Tibial nerve (tissue), 4 donors: ENCODE results near the gene NTM. TPM values are rescaled to one million over a fixed set of nuclear protein-coding genes. Genes with fewer than 3 reads are reported as not detected.
A peak's percentile ranks its signal among the peaks of the same experiment; 100 is the strongest.

Experiments
- DNase-seq, 2 donors: peaks; one replicate each; pipeline ENCODE4 v3.0.0-alpha.2; 2019; ENCODE audit warnings: low spot score in 2 of 2
- H3K27ac ChIP-seq, 4 donors: fragments of 200-600 bp; sonication (generic) in 3 of 4; one replicate each; pipeline ENCODE4 v1.5.1; 2017 to 2019; ENCODE audit warnings: mild to moderate bottlenecking in 1 of 4
- H3K27me3 ChIP-seq, 2 donors: fragments of 200-600 bp; sonication (generic) in 1 of 2; one replicate each; pipeline versions ENCODE4 v1.5.1 to v1.6.0; 2017 to 2019
- H3K36me3 ChIP-seq, 3 donors: fragments of 200-600 bp; sonication (generic); one replicate each; pipeline ENCODE4 v1.5.1; 2018 to 2019
- H3K4me1 ChIP-seq, 4 donors: fragments of 200-600 bp; sonication (generic) in 3 of 4; one replicate each; pipeline ENCODE4 v1.5.1; 2017 to 2019
- H3K4me3 ChIP-seq, 4 donors: fragments of 200-600 bp; sonication (generic) in 3 of 4; one replicate each; pipeline ENCODE4 v1.5.1; 2017 to 2019; ENCODE audit warnings: mild to moderate bottlenecking in 1 of 4, moderate library complexity in 1 of 4
- H3K9me3 ChIP-seq, 4 donors: fragments of 200-600 bp; sonication (generic) in 3 of 4; one replicate each; pipeline ENCODE4 v1.5.1; 2017 to 2019
- CTCF ChIP-seq, 5 experiments: fragments of 200-600 bp in 3 of 5; fragments of 450-650 bp in 2 of 5; sonication (generic) in 3 of 5; IDR thresholded peaks; one replicate each; pipeline ENCODE4 v1.5.1; 2016 to 2019; ENCODE audit warnings: antibody characterized with exemption in 5 of 5, mild to moderate bottlenecking in 3 of 5, moderate library complexity in 2 of 5
- EP300 ChIP-seq, 2 donors: sonication (generic); formaldehyde crosslinking; IDR thresholded peaks; one replicate each; pipeline ENCODE4 v1.6.1; 2017; ENCODE audit warnings: antibody characterized with exemption in 2 of 2, mild to moderate bottlenecking in 1 of 2
- POLR2A ChIP-seq, 2 donors: fragments of 450-650 bp; IDR thresholded peaks; one replicate each; pipeline ENCODE4 v1.6.1; 2017; ENCODE audit warnings: antibody characterized with exemption in 2 of 2, mild to moderate bottlenecking in 2 of 2, moderate library complexity in 2 of 2
- WGBS, 2 donors: methylation state at CpG; one replicate each; pipeline ENCODE4 v1.1.5; 2018; 5-methylcytosine and 5-hydroxymethylcytosine counted together
- total RNA-seq, 4 donors: library from RNA; depleted of rRNA; stranded (reverse); fragments of >200 nt; gene quantifications; one replicate each; pipeline ENCODE4 v1.1.0, GENCODE V29; 2016

NTM gene
- total RNA-seq, 4 donors from 2014 or later: 3.7 to 11.4 (median 10.8) TPM

GRCh38 chr11:132055296-132055695, 684.9 kb downstream of the NTM start:
- 75 to 79% methylated on average over 6 of the region's 6 CpGs for WGBS, 2 donors
- TF ChIP-seq CTCF (IDR thresholded peaks at IDR 0.05) (no peak), EP300 (IDR thresholded peaks at IDR 0.05) (no peak), POLR2A (IDR thresholded peaks at IDR 0.05) (no peak)
- Histone ChIP-seq H3K9me3 (no peaks in the 10 kb centered on the region), H3K36me3 (no peaks in the 10 kb centered on the region), H3K27ac (no peak overlapping the region), H3K4me1 (peaks cover 0 to 36% (median 15%) of the 10 kb centered on the region in 4 donors), H3K27me3 (no peaks in the 10 kb centered on the region), H3K4me3 (no peak overlapping the region)
- DNase-seq: no peak

- Histone ChIP-seq H3K27ac (peak overlapping the region in 1 of 4 donors; percentile 49), H3K4me3 (no peak overlapping the region), H3K36me3 (no peaks in the 10 kb centered on the region), H3K9me3 (no peaks in the 10 kb centered on the region), H3K4me1 (peaks cover 0 to 36% (median 8%) of the 10 kb centered on the region in 4 donors), H3K27me3 (no peaks in the 10 kb centered on the region)
- no peak for DNase-seq
- TF ChIP-seq EP300 (IDR thresholded peaks at IDR 0.05) (no peak), CTCF (IDR thresholded peaks at IDR 0.05) (no peak), POLR2A (IDR thresholded peaks at IDR 0.05) (no peak)
- 32 to 44% methylated on average over 6 of the region's 6 CpGs for WGBS, 2 donors
These were observed 686.3 kb downstream of the NTM start for GRCh38 chr11:132056689-132057088.

- Histone ChIP-seq H3K9me3 (no peaks in the 10 kb centered on the region), H3K27me3 (no peaks in the 10 kb centered on the region), H3K4me3 (no peak overlapping the region), H3K27ac (peak overlapping the region in 1 of 4 donors; percentile 49), H3K36me3 (no peaks in the 10 kb centered on the region), H3K4me1 (peaks cover 0 to 36% (median 9%) of the 10 kb centered on the region in 4 donors)
- 67 to 69% methylated on average over 3 of the region's 3 CpGs for WGBS, 2 donors
- no peak for TF ChIP-seq POLR2A (IDR thresholded peaks at IDR 0.05)
- DNase-seq: no peak
These were observed 686.9 kb downstream of the NTM start for GRCh38 chr11:132057266-132057665.

- Histone ChIP-seq H3K4me1 (peaks cover 0 to 36% (median 12%) of the 10 kb centered on the region in 4 donors), H3K9me3 (no peaks in the 10 kb centered on the region), H3K27ac (peak overlapping the region in 1 of 4 donors; percentile 49), H3K36me3 (no peaks in the 10 kb centered on the region), H3K4me3 (no peak overlapping the region), H3K27me3 (no peaks in the 10 kb centered on the region)
- no peak for DNase-seq
- TF ChIP-seq POLR2A (IDR thresholded peaks at IDR 0.05) (no peak), CTCF (IDR thresholded peaks at IDR 0.05) (no peak), EP300 (IDR thresholded peaks at IDR 0.05) (peak in 1 of 2 donors; percentile 61)
- WGBS, 2 donors: 67 to 69% methylated on average over 8 of the region's 8 CpGs
These were observed 687.9 kb downstream of the NTM start for GRCh38 chr11:132058211-132058772.

GRCh38 chr11:132060567-132060966, 690.2 kb downstream of the NTM start:
- no peak overlapping the region for H3K4me3 ChIP-seq
- no peaks in the 10 kb centered on the region for H3K9me3 ChIP-seq
- TF ChIP-seq CTCF (IDR thresholded peaks at IDR 0.05) (no peak), EP300 (IDR thresholded peaks at IDR 0.05) (no peak), POLR2A (IDR thresholded peaks at IDR 0.05) (no peak)
- 92 to 97% methylated on average over 2 of the region's 2 CpGs for WGBS, 2 donors
- no peak overlapping the region for H3K27ac ChIP-seq
- no peaks in the 10 kb centered on the region for H3K27me3 ChIP-seq
- DNase-seq: no peak
- H3K36me3 ChIP-seq: no peaks in the 10 kb centered on the region
- peaks cover 0 to 28% (median 15%) of the 10 kb centered on the region in 4 donors for H3K4me1 ChIP-seq
